Mesodermal cell (in vitro differentiated cells): ENCODE results near the gene ASTN2.

Experiments used
- H3K27ac ChIP-seq: 2 replicates; pipeline ENCODE4 v1.7.0; 2013; ENCODE audit warnings: mild to moderate bottlenecking, low read depth, low read length, moderate library complexity; ENCODE audit not compliant: severe bottlenecking
- H3K36me3 ChIP-seq: 2 replicates; pipeline ENCODE4 v1.7.1; 2013; ENCODE audit warnings: mild to moderate bottlenecking, low read length, moderate library complexity; ENCODE audit not compliant: control insufficient read depth, insufficient read depth
- H3K4me1 ChIP-seq: one replicate; pipeline ENCODE4 v1.7.1; 2013; ENCODE audit warnings: mild to moderate bottlenecking, low read length; ENCODE audit not compliant: insufficient read depth, control insufficient read depth, poor library complexity, severe bottlenecking
- H3K4me3 ChIP-seq: 2 replicates; pipeline ENCODE4 v1.7.0; 2013; ENCODE audit warnings: low read length, control low read depth, mild to moderate bottlenecking; ENCODE audit not compliant: insufficient read depth, poor library complexity, severe bottlenecking; ENCODE audit errors: extremely low read depth
- H3K9me3 ChIP-seq: 2 replicates; pipeline ENCODE4 v1.7.1; 2013; ENCODE audit warnings: mild to moderate bottlenecking, low read length, moderate library complexity; ENCODE audit not compliant: control insufficient read depth
- WGBS, 2 experiments: methylation state at CpG; one replicate each; pipeline ENCODE4 v1.1.5; 2013; ENCODE audit warnings: missing lambda C conversion rate in 2 of 2; ENCODE audit not compliant: insufficient coverage in 2 of 2; 5-methylcytosine and 5-hydroxymethylcytosine counted together

The ASTN2 gene

GRCh38 chr9:116656501-116656971 lies 758.3 kb downstream of the ASTN2 start:
- no peak overlapping the region for H3K4me3 ChIP-seq
- no peak overlapping the region for H3K27ac ChIP-seq
- no peaks in the 10 kb centered on the region for H3K36me3 ChIP-seq
- H3K9me3 ChIP-seq = no peaks in the 10 kb centered on the region
- WGBS, 2 experiments = 86% methylated on average over 5 of the region's 5 CpGs; no CpG with 5 or more reads in 1 of the 2 experiments
- peaks cover 8% of the 10 kb centered on the region for H3K4me1 ChIP-seq

DNA sequence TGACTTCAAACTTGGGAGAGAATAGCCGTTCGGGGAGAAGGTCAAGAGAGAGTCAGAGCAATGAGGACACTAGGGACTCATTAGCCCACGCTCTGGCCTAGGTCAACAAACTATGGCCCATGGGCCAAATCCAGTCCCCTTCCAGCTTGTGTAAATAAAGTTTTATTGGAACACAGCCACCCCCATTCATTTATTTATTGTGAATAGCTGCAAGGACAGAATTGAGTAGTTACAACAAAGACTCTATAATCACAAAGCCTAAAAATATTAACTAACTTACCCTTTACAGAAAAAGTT lies 760.9 kb downstream of the ASTN2 start:
- Histone ChIP-seq H3K27ac (no peak overlapping the region), H3K4me3 (no peak overlapping the region), H3K9me3 (no peaks in the 10 kb centered on the region), H3K36me3 (no peaks in the 10 kb centered on the region), H3K4me1 (peaks cover 8% of the 10 kb centered on the region)
- WGBS, 2 experiments = 89 to 90% methylated on average over 2 to 3 of the region's 3 CpGs

DNA sequence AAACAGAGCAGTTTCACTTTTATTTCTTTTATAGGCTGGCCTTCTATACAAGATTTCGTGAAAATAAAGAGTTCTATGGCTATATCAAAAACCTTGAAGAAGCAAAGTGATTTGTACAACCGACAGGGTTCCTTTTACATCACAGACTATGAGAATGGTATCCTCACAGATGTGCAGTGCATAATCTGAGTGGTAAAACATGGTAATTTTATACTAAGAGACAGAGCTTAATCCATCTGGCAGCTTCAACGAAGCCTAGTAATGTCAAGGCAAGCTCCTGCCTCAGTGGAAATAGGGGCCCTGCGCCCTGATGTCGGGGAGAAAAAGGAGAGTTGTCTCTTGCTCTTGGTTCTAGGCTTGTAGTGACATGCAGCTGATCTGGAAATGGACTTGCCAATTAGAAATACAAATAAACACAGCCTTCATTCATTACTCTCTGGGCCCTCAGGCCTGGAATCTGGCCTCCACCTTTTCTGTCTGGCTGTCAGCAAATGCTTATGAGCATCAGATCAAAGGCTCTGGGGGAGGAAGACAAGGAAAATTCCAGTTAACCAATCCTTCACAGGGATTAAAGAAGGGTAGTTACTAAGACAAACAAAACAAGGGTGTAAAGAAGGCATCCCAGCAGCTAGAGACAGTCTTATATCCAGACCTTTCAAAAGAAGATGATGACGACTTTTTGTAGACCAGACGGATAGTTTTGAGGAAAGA lies 761.4 kb downstream of the ASTN2 start:
- Histone ChIP-seq H3K4me1 (peaks cover 8% of the 10 kb centered on the region), H3K27ac (no peak overlapping the region), H3K4me3 (no peak overlapping the region), H3K9me3 (no peaks in the 10 kb centered on the region), H3K36me3 (no peaks in the 10 kb centered on the region)
- WGBS, 2 experiments = 80 to 89% methylated on average over 3 to 6 of the region's 7 CpGs

- Histone ChIP-seq H3K9me3 (no peaks in the 10 kb centered on the region), H3K4me3 (no peak overlapping the region), H3K27ac (no peak overlapping the region), H3K36me3 (no peaks in the 10 kb centered on the region), H3K4me1 (no peaks in the 10 kb centered on the region)
- WGBS, 2 experiments = 89 to 92% methylated on average over 1 of the region's 4 CpGs
These were observed 767.4 kb downstream of the ASTN2 start for GRCh38 chr9:116647515-116647809.

DNA sequence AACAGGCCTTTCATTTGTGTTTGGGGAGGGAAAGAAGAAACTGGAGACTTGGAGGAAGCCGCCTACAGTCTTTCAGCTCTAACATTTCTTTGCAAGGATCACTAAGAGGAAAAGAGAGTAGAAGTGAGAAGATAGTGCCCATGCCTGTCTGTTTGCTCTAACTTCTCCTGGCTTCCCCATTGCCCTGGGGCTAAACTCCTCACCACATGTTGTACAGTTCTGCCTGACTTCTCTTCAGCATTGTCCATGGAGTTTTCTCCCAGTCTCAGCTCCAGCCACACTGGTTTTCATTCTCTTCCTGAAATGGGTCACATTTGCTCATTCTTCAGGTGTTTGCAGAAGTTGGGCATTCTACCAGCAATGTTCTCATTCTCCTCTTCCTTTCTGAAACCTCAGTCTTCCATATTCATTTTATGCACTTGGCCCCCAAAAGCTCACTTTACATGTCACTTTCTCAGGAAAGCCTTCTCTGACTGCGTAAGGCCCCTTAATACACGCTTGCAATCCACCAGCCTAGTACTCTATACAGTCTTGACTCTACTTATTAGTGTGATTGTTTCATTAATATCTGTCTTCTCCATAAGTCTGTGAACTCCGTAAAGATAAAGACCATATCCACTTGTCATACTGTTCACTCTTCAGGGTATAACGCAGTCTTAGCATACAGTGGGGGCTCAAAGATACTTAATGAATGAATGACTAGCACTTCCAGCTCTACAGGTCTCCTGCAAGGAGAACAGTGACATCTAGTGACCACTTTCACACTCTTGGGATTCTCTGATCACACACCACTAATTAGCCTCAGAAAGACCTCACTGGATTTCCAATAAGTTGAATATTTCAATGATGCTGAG lies 768.0 kb downstream of the ASTN2 start:
- Histone ChIP-seq H3K4me1 (no peaks in the 10 kb centered on the region), H3K9me3 (no peaks in the 10 kb centered on the region), H3K27ac (no peak overlapping the region), H3K4me3 (no peak overlapping the region), H3K36me3 (no peaks in the 10 kb centered on the region)
- 60 to 61% methylated on average over 1 to 2 of the region's 5 CpGs for WGBS, 2 experiments

DNA sequence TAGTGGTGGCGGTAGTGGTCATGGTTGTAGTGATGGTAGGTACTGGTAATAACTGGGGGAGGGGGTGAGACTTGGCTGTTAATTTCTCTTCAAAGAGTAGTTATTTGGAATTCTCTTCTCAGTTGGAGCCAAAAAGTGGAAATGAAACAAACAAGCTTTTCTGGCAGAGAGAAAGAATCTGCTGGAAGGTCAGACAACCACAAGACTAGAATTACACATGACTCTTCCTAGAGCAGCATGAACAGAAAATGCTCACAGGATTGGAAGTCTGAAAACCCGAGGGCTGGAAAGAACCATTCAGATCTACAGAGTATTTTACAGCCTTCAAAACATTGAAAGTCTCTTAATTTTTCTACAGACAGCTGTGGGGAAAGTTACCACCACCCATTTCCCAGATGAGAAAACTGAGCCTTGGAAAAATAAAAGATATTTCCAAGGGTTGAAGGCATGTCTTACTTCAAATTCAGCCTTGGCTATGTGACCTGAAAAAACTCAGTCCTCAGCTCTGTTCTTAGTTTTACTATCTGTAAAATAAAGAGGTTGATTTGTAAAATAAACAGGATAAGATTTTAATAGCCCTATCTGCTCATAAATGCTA lies 770.7 kb downstream of the ASTN2 start:
- WGBS, 2 experiments = 89 to 92% methylated on average over 2 of the region's 2 CpGs
- no peaks in the 10 kb centered on the region for H3K36me3 ChIP-seq
- H3K4me3 ChIP-seq = no peak overlapping the region
- H3K4me1 ChIP-seq = no peaks in the 10 kb centered on the region
- H3K27ac ChIP-seq = no peak overlapping the region
- no peaks in the 10 kb centered on the region for H3K9me3 ChIP-seq

DNA sequence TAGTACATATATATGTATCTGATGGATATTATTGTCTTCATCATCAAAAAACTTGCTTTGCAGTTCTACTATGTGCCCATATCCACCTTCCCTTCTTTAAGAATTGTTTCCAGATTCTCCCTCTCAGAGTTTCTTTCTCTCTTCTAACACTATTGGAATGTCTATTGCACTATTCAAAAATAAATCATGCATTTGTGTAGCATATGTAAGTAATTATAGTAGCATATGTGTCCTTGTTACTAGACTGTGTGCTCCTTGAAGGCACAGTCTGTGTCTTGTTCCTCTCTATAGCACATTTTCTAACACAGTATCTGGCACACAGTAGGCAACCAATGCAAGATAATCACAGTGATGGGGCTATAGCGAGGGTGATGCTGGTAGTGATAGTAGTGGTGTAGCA lies 771.2 kb downstream of the ASTN2 start:
- H3K27ac ChIP-seq = no peak overlapping the region
- H3K4me3 ChIP-seq = no peak overlapping the region
- no peaks in the 10 kb centered on the region for H3K9me3 ChIP-seq
- WGBS, 2 experiments = 80 to 100% methylated on average over 1 of the region's 1 CpG
- H3K36me3 ChIP-seq = no peaks in the 10 kb centered on the region
- no peaks in the 10 kb centered on the region for H3K4me1 ChIP-seq

- WGBS, 2 experiments = 88% methylated on average over 1 of the region's 2 CpGs; no CpG with 5 or more reads in 1 of the 2 experiments
- no peaks in the 10 kb centered on the region for H3K9me3 ChIP-seq
- H3K36me3 ChIP-seq = no peaks in the 10 kb centered on the region
- no peak overlapping the region for H3K4me3 ChIP-seq
- no peak overlapping the region for H3K27ac ChIP-seq
- no peaks in the 10 kb centered on the region for H3K4me1 ChIP-seq
These were observed 773.4 kb downstream of the ASTN2 start for GRCh38 chr9:116641292-116642059.

- Histone ChIP-seq H3K9me3 (no peaks in the 10 kb centered on the region), H3K4me1 (no peaks in the 10 kb centered on the region), H3K4me3 (no peak overlapping the region), H3K27ac (no peak overlapping the region), H3K36me3 (no peaks in the 10 kb centered on the region)
These were observed 775.6 kb downstream of the ASTN2 start for GRCh38 chr9:116639251-116639741.

- WGBS, 2 experiments = 85% methylated on average over 1 of the region's 2 CpGs; no CpG with 5 or more reads in 1 of the 2 experiments
- Histone ChIP-seq H3K27ac (no peak overlapping the region), H3K4me1 (no peaks in the 10 kb centered on the region), H3K9me3 (no peaks in the 10 kb centered on the region), H3K36me3 (no peaks in the 10 kb centered on the region), H3K4me3 (no peak overlapping the region)
These were observed 778.9 kb downstream of the ASTN2 start for GRCh38 chr9:116635908-116636307.
